IgD-negative memory B cell (primary cell): ENCODE data around the gene EFCC1. TPM values are rescaled to one million over a fixed set of nuclear protein-coding genes. Genes with fewer than 3 reads are reported as not detected.

Experiments used
- H3K27ac Mint-ChIP-seq, 3 donors: one replicate each; pipeline ENCODE4 v1.8.0; 2020 to 2022; ENCODE audit warnings: mild to moderate bottlenecking in 3 of 3, mixed read lengths in 3 of 3, moderate library complexity in 1 of 3
- H3K27me3 Mint-ChIP-seq: one replicate; pipeline ENCODE4 v1.8.0; 2021; ENCODE audit warnings: mixed read lengths
- H3K36me3 Mint-ChIP-seq: one replicate; pipeline ENCODE4 v1.8.0; 2020; ENCODE audit warnings: mild to moderate bottlenecking, mixed read lengths
- H3K4me1 Mint-ChIP-seq, 3 donors: one replicate each; pipeline ENCODE4 v1.8.0; 2020 to 2022; ENCODE audit warnings: mixed read lengths in 3 of 3, mild to moderate bottlenecking in 1 of 3
- H3K4me3 Mint-ChIP-seq, 4 donors: one replicate each; pipeline ENCODE4 v1.8.0; 2020 to 2022; ENCODE audit warnings: mild to moderate bottlenecking in 4 of 4, mixed read lengths in 4 of 4, moderate library complexity in 3 of 4
- H3K9me3 Mint-ChIP-seq, 3 donors: one replicate each; pipeline ENCODE4 v1.8.0; 2020 to 2021; ENCODE audit warnings: mixed read lengths in 3 of 3, mild to moderate bottlenecking in 1 of 3
- polyA plus RNA-seq: library from polyadenylated mRNA; unstranded; fragments of 300-500 nt; fragmentation: Illumina TruSeq; gene quantifications from one replicate; pipeline ENCODE4 v1.2.3, GENCODE V29; 2021

EFCC1 gene
- polyA plus RNA-seq, 1 donor from 2014 or later, result not detected

DNA sequence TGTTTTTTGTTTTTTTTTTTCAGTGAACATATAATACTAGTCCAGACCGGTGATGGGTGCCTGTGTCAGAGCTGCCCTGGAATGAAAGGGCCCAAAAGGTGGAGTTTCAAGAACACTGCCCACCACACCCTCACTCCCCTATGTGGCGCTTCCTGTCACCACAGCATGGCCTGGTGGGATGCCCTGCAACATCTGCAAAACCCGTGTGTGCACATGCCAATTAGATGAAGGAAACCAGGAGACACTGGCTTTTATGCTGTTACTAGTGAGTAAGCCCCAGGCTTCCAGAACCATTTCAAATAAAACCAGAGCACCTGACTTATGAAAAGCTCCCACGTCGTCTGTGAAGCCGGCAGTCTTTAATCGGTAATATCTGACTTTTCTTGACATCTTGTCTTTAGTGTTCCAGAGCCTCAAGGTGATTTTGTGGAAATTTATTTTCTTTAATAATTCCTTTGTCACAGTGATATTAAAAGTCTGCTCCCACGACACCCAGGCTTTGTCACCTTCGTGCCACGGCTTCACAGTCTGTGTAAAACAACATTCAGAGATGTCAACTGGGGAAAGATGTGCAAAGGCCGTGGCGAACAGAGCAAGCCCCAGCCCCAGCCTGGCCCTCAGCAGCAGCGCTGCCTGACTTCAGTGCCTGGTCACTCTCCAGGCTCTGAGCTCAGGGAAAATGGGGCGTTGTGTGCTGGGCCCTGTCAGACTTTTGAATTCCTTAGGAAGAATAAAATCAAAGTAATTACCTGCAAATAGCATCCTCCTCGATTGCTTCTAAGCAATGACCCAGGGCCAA lies 13.6 kb upstream of the EFCC1 start:
- Mint-ChIP-seq H3K36me3 (peaks cover 3% of the 10 kb centered on the region), H3K27me3 (no peaks in the 10 kb centered on the region), H3K9me3 (no peaks in the 10 kb centered on the region), H3K27ac (no peak overlapping the region), H3K4me1 (no peaks in the 10 kb centered on the region), H3K4me3 (no peak overlapping the region)

DNA sequence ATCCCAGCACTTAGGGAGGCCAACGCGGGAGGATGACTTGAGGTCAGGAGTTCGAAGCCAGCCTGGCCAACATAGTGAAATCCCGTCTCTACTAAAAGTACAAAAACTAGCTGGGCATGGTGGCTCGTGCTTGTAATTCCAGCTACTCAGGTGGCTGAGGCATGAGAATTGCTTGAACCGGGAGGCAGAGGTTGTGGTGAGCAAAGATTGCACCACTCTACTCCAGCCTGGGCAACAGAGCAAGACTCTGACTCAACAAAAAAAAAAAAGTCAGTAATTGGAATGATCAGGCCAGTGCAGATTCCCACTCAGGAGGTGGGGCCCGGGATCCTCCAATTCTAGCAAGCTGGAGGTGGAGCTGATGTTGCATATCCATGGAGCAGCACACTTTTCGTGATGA lies 12.8 kb upstream of the EFCC1 start:
- H3K27ac Mint-ChIP-seq, result no peak overlapping the region

DNA sequence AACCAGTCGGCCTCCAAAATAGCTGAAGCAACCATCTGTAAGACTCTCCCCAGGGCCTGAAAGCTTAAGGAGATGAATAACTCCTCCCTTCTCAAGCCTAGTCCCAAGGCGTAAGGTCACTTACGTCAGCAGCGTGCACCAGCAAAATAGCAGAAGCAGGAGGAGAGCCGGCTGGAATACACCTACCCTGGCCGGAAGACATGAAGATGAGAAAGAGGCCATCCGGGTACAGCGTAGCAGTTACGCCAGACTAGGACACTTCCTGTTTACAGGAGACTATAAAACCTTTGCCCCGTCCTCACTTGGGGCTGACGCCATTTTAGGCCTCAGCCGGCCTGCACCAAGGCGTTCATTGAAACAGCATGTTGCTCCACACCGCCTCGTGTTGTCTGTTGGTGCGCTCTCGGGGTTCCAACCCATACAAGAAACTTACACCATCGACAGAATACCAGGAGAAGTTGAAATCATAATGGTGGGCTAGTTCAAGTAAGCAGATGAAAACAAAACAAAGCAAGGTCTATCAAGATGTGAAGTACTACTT lies 9.7 kb upstream of the EFCC1 start:
- peaks cover 0 to 11% (median 10%) of the 10 kb centered on the region in 3 donors for H3K4me1 Mint-ChIP-seq
- H3K27me3 Mint-ChIP-seq, result no peaks in the 10 kb centered on the region
- H3K9me3 Mint-ChIP-seq, result no peaks in the 10 kb centered on the region
- peak overlapping the region in 1 of 3 donors; percentile 19 for H3K27ac Mint-ChIP-seq
- H3K4me3 Mint-ChIP-seq, result peak overlapping the region in 1 of 4 donors; percentile 5
- H3K36me3 Mint-ChIP-seq, result no peaks in the 10 kb centered on the region

More for the DNA sequence above, 12.8 kb upstream of the EFCC1 start:
- H3K4me3 Mint-ChIP-seq, result no peak overlapping the region
- peaks cover 0 to 1% (median under 1%) of the 10 kb centered on the region in 3 donors for H3K4me1 Mint-ChIP-seq
- no peaks in the 10 kb centered on the region for H3K9me3 Mint-ChIP-seq
- peaks cover 3% of the 10 kb centered on the region for H3K36me3 Mint-ChIP-seq
- no peaks in the 10 kb centered on the region for H3K27me3 Mint-ChIP-seq

DNA sequence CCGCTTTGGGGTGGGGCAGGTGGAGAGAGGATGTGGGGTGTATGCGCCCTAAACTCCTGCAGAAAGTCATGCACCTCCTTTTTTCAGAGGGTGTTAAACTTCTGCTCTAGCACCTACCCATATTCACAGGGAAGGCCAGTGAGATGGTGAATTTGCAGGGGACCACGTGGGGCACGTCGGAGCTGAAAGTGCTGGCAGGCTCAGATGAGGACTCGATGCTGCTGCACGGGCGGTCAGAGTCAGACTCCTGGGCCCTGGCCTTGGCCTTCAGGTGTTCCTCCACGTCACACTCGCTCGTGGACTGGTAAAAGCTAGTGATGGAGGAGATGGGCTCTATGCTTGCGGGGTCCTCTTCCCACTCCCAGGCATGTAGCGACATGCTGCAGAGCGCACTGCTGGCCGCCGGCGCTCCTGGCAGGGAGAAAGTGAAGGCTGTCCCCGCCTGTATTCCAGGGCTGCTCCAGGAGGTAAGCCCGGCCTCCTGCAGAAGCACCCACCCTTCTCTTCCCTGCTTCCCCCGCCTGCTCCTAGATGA lies 8.1 kb upstream of the EFCC1 start:
- no peaks in the 10 kb centered on the region for H3K36me3 Mint-ChIP-seq
- H3K27me3 Mint-ChIP-seq, result no peaks in the 10 kb centered on the region
- peaks cover 7 to 11% (median 10%) of the 10 kb centered on the region in 3 donors for H3K4me1 Mint-ChIP-seq
- H3K27ac Mint-ChIP-seq, result peak overlapping the region in 1 of 3 donors; percentile 80
- peak overlapping the region in 3 of 4 donors; percentile 57 to 90 (median 63) for H3K4me3 Mint-ChIP-seq
- peaks cover 0 to 4% (median 4%) of the 10 kb centered on the region in 3 donors for H3K9me3 Mint-ChIP-seq

DNA sequence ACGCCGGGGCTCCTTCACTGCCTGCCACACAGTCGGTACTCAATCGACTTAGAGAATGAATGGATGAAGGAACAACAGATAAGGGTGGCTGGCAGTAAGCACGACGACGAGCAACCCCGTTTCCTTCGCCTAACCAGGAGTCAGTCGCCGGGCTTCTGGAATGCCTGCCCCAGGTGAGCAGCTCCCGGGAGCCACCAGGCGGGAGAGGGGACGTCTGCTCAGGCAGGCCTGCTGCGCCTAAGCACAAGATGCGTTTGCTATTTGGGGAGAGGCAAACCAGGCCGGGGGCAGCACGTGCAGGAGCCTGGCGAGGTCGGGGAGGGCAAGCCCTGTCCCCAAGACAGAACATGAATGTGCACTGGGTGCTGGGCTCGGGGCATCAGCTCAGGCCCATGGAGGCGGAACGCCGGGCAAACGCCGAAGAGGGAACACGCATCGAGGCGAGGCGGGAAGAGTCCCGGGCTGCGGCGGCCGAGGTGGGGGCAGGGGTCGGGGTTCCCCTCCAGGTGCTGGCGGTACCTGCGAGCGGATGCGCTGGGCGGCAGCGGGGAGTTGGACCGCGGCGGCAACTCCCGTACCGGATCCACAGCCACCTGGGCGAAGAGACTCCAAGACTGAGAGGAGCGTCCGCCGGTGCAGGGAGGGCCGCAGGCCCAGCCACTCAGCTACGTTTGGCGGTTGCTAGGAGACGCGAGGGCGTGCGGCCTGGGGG lies 7.5 kb upstream of the EFCC1 start, which contains the start of gene CFAP92:
Gene CFAP92 (minus strand): TSS at position 616 of the 712 bp plus-strand sequence. CDS start 772 bp downstream, outside the sequence.
- no peaks in the 10 kb centered on the region for H3K36me3 Mint-ChIP-seq
- H3K4me3 Mint-ChIP-seq, result peak within 1 kb of the TSS; percentile 63 to 90 (median 80)
- peaks cover 0 to 4% (median 4%) of the 10 kb centered on the region in 3 donors for H3K9me3 Mint-ChIP-seq

GRCh38 chr3:128994173-128994512 lies 7.0 kb upstream of the EFCC1 start:
- H3K27me3 Mint-ChIP-seq, result peaks cover 5% of the 10 kb centered on the region
- H3K4me3 Mint-ChIP-seq, result peak overlapping the region; percentile 63 to 90 (median 80)
- no peaks in the 10 kb centered on the region for H3K36me3 Mint-ChIP-seq
- peaks cover 0 to 4% (median 4%) of the 10 kb centered on the region in 3 donors for H3K9me3 Mint-ChIP-seq
- peak overlapping the region in 1 of 3 donors; percentile 80 for H3K27ac Mint-ChIP-seq
- H3K4me1 Mint-ChIP-seq, result peaks cover 10 to 13% (median 11%) of the 10 kb centered on the region in 3 donors

More for the DNA sequence above, 7.5 kb upstream of the EFCC1 start, which contains the start of gene CFAP92:
- peak within 1 kb of the TSS; percentile 55 to 80 (median 59) for H3K27ac Mint-ChIP-seq
- peaks cover 7 to 11% (median 10%) of the 10 kb centered on the region in 3 donors for H3K4me1 Mint-ChIP-seq
- peaks cover 2% of the 10 kb centered on the region for H3K27me3 Mint-ChIP-seq

DNA sequence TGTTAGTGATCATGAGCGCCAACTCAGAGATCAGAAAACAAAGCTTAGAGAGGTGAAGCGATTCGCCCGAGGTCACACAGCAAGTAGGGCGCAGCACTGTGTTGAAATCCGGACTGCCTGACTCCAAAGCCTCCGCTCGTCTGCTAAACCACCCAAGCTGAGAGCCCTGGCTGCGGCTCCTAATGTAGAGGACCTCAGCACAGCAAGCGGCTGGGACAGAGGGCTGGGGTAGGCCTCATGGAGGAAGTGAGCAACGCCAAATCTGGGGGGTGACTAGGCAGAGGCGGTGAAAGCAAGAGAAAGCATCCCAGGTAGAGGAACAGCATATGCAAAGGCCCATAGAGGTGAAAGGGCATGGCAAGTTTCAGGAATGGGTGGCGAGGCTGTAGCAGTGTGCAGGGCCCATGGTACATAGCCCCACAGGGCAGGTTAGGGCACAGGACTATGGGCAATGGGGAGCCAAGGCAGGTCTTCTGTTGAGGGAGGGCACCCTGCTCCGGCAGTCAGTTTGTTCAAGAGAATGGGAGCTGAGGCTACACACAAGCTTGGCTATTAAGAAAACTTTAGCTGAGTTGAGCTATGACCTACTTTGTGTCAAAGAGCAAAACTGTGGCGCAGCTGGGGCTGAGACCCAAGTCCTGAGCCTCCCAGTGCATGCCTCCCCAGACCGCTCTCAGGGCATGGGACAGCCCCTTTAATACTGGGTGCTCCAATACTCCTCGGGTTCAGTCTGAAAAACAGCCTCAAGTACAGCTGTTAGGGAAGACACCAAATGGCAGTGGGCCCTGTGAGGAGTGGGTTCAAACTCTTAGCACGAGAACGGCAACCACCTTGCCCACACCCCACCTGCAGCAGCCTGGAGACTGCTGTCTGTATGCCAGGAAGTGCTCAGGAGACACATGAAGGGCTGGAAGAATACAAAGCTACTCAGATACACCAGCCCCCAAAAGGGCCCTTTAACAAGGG lies 6.2 kb upstream of the EFCC1 start:
- peaks cover 0 to 4% (median 4%) of the 10 kb centered on the region in 3 donors for H3K9me3 Mint-ChIP-seq
- H3K4me1 Mint-ChIP-seq, result peaks cover 10 to 13% (median 12%) of the 10 kb centered on the region in 3 donors
- peak overlapping the region in 1 of 3 donors; percentile 80 for H3K27ac Mint-ChIP-seq
- H3K36me3 Mint-ChIP-seq, result no peaks in the 10 kb centered on the region
- H3K27me3 Mint-ChIP-seq, result peaks cover 9% of the 10 kb centered on the region
- H3K4me3 Mint-ChIP-seq, result peak overlapping the region; percentile 63 to 90 (median 80)

- Mint-ChIP-seq H3K4me1 (peaks cover 11 to 13% (median 12%) of the 10 kb centered on the region in 3 donors), H3K9me3 (peaks cover 0 to 4% (median 4%) of the 10 kb centered on the region in 3 donors), H3K36me3 (no peaks in the 10 kb centered on the region), H3K4me3 (peak overlapping the region in 2 of 4 donors; percentile 37 to 60), H3K27ac (peak overlapping the region in 2 of 3 donors; percentile 46 to 73), H3K27me3 (peaks cover 16% of the 10 kb centered on the region)
Measured at GRCh38 chr3:128995737-128996136, 5.4 kb upstream of the EFCC1 start.

DNA sequence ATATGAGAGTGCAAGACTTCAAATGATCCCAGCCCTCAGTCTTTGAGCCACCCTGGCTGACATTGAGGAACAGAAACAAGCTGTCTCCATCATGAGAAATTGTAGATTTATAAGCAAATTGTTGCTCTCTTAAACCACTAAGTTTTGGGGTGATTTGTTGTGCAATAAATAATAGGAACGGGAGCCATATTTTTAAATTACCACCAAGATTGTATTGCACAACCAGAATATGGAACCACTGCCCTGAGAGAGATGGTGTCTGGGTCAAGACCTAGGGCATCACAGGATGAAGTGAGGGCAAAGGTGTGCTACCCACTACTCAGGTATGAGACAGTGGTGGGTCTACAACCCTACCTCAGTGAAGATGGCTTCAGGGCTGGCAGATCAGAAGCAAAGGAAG lies 4.9 kb upstream of the EFCC1 start:
- Mint-ChIP-seq H3K27ac (peak overlapping the region in 2 of 3 donors; percentile 46 to 73), H3K9me3 (peaks cover 0 to 4% (median 4%) of the 10 kb centered on the region in 3 donors), H3K36me3 (no peaks in the 10 kb centered on the region), H3K27me3 (peaks cover 20% of the 10 kb centered on the region), H3K4me1 (peaks cover 12 to 13% (median 12%) of the 10 kb centered on the region in 3 donors), H3K4me3 (peak overlapping the region in 1 of 4 donors; percentile 37)

- Mint-ChIP-seq H3K36me3 (no peaks in the 10 kb centered on the region), H3K9me3 (peaks cover 0 to 4% (median 4%) of the 10 kb centered on the region in 3 donors), H3K27ac (peak overlapping the region in 1 of 3 donors; percentile 46), H3K4me3 (no peak overlapping the region), H3K27me3 (peaks cover 20% of the 10 kb centered on the region), H3K4me1 (peaks cover 12 to 13% (median 12%) of the 10 kb centered on the region in 3 donors)
Measured at GRCh38 chr3:128996726-128997125, 4.4 kb upstream of the EFCC1 start.

DNA sequence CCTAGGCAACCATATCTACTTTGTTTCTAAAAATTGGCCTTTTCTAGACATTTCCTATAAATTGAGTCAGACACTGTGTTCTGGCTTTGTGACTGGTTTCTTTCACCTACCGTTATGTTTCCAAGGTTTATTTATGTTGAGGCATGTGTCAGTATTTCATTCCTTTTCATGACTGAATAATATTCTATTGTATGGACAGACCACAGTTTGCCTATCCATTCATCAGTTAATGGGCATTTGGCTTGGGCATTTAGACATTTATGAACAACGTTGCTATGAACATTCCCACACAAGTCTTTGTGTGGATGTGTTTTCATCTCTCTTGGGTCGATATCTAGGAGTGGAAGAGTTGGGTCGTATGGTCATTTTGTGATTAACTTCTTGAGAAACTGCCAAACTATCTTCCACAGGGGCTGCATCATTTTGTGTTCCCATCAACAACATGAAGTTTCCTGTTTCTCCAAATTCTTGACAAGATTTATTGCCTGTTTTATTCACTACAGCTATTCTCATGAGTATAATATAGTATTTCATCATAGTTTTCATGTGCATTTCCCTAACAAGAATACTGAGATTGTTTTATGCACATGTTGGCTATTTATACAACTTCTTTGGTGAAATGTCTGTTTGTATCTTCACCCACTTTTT lies 3.5 kb upstream of the EFCC1 start:
- Mint-ChIP-seq H3K36me3 (no peaks in the 10 kb centered on the region), H3K27ac (peak overlapping the region in 1 of 3 donors; percentile 26), H3K4me3 (peak overlapping the region in 1 of 4 donors; percentile 28), H3K4me1 (peaks cover 14 to 18% (median 17%) of the 10 kb centered on the region in 3 donors), H3K9me3 (peaks cover 0 to 4% (median 4%) of the 10 kb centered on the region in 3 donors), H3K27me3 (peaks cover 26% of the 10 kb centered on the region)

- no peaks in the 10 kb centered on the region for H3K36me3 Mint-ChIP-seq
- no peak overlapping the region for H3K27ac Mint-ChIP-seq
- peaks cover 34% of the 10 kb centered on the region for H3K27me3 Mint-ChIP-seq
- H3K9me3 Mint-ChIP-seq, result peaks cover 2 to 4% (median 4%) of the 10 kb centered on the region in 3 donors
- peak overlapping the region in 1 of 4 donors; percentile 12 for H3K4me3 Mint-ChIP-seq
- H3K4me1 Mint-ChIP-seq, result peaks cover 13 to 25% (median 15%) of the 10 kb centered on the region in 3 donors
Measured at GRCh38 chr3:128998561-128998960, 2.5 kb upstream of the EFCC1 start.

DNA sequence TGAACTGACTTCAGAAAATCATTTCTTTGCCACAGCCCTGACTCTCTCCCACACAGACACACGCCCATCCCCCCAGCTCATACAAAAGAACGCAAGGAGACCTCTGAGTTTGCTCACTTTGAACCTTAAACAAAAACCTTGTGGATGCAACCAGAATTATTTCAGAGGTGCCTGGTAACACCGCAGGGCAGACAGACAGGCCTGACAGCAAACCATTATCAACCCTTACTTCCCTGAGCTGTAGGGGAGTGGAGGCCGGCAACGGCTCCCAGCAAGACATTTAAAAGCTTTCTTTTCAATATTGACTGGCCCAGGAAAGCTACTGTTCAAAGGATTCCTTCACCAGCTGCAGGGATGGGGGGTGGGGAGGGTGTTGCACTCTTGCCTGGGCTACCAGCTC lies 2.0 kb upstream of the EFCC1 start:
- Mint-ChIP-seq H3K9me3 (peaks cover 2 to 4% (median 4%) of the 10 kb centered on the region in 3 donors), H3K36me3 (no peaks in the 10 kb centered on the region), H3K4me1 (peaks cover 11 to 25% (median 14%) of the 10 kb centered on the region in 3 donors), H3K27me3 (peaks cover 34% of the 10 kb centered on the region), H3K4me3 (no peak overlapping the region), H3K27ac (no peak overlapping the region)
